ENCODE results near the gene KLK8. TPM values are rescaled to one million over a fixed set of nuclear protein-coding genes. Genes with fewer than 3 reads are reported as not detected.
"Not testable (repeated sequence)": the region's sequence is repeated elsewhere in the genome, so short reads cannot be mapped to it uniquely, and the experiment has no call there.

The KLK8 gene
- total RNA-seq, 1 donor from 2014 or later: not detected

- H3K9me3 Mint-ChIP-seq (ENCODE audit: unreplicated experiment): no peaks in the 10 kb centered on the region
- H3K27ac Mint-ChIP-seq (ENCODE audit: unreplicated experiment): no peak overlapping the region
- H3K4me1 Mint-ChIP-seq (ENCODE audit: low read depth, unreplicated experiment): no peaks in the 10 kb centered on the region
- H3K36me3 Mint-ChIP-seq (ENCODE audit: unreplicated experiment): no peaks in the 10 kb centered on the region
- H3K27me3 Mint-ChIP-seq (ENCODE audit: unreplicated experiment): peaks cover 10% of the 10 kb centered on the region
- no peak for TF ChIP-seq CTCF (IDR thresholded peaks at IDR 0.05; ENCODE audit: partially characterized antibody, unreplicated experiment)
- no peak for DNase-seq
- no peak overlapping the region for H3K4me3 Mint-ChIP-seq (ENCODE audit: unreplicated experiment)
Measured at GRCh38 chr19:50975766-50976165, 25.6 kb downstream of the KLK8 start.

GRCh38 chr19:50974702-50975556 is 26.5 kb downstream of the KLK8 start:
- Mint-ChIP-seq H3K4me1 (ENCODE audit: low read depth, unreplicated experiment) (no peaks in the 10 kb centered on the region), H3K9me3 (ENCODE audit: unreplicated experiment) (no peaks in the 10 kb centered on the region), H3K36me3 (ENCODE audit: unreplicated experiment) (no peaks in the 10 kb centered on the region), H3K4me3 (ENCODE audit: unreplicated experiment) (no peak overlapping the region), H3K27ac (ENCODE audit: unreplicated experiment) (no peak overlapping the region), H3K27me3 (ENCODE audit: unreplicated experiment) (peaks cover 8% of the 10 kb centered on the region)
- DNase-seq: no peak
- no peak for TF ChIP-seq CTCF (IDR thresholded peaks at IDR 0.05; ENCODE audit: partially characterized antibody, unreplicated experiment)

- Mint-ChIP-seq H3K4me3 (ENCODE audit: unreplicated experiment) (no peak overlapping the region), H3K4me1 (ENCODE audit: low read depth, unreplicated experiment) (peaks cover 2% of the 10 kb centered on the region), H3K27me3 (ENCODE audit: unreplicated experiment) (peaks cover 8% of the 10 kb centered on the region), H3K27ac (ENCODE audit: unreplicated experiment) (no peak overlapping the region), H3K36me3 (ENCODE audit: unreplicated experiment) (no peaks in the 10 kb centered on the region), H3K9me3 (ENCODE audit: unreplicated experiment) (no peaks in the 10 kb centered on the region)
- TF ChIP-seq CTCF (IDR thresholded peaks at IDR 0.05; ENCODE audit: partially characterized antibody, unreplicated experiment): no peak
- DNase-seq: no peak
Measured at GRCh38 chr19:50972795-50973376, 28.5 kb downstream of the KLK8 start.

GRCh38 chr19:50969810-50970209 is 31.6 kb downstream of the KLK8 start:
- not testable (repeated sequence) for H3K36me3 Mint-ChIP-seq (ENCODE audit: unreplicated experiment); H3K9me3 Mint-ChIP-seq (ENCODE audit: unreplicated experiment); DNase-seq; H3K4me1 Mint-ChIP-seq (ENCODE audit: low read depth, unreplicated experiment); H3K27me3 Mint-ChIP-seq (ENCODE audit: unreplicated experiment); H3K27ac Mint-ChIP-seq (ENCODE audit: unreplicated experiment)
- peak overlapping the region; percentile 28 for H3K4me3 Mint-ChIP-seq (ENCODE audit: unreplicated experiment)

GRCh38 chr19:50969413-50969760 is 32.0 kb downstream of the KLK8 start, which contains the start of gene KLK6:
Gene KLK6 (minus strand): TSS chr19:50969591. CDS start chr19:50968104, 1,487 bp downstream.
- TF ChIP-seq CTCF (IDR thresholded peaks at IDR 0.05; ENCODE audit: partially characterized antibody, unreplicated experiment): no peak
- no peak within 1 kb of the TSS for H3K27ac Mint-ChIP-seq (ENCODE audit: unreplicated experiment)
- H3K4me3 Mint-ChIP-seq (ENCODE audit: unreplicated experiment): peak within 1 kb of the TSS; percentile 28
- peaks cover 2% of the 10 kb centered on the region for H3K4me1 Mint-ChIP-seq (ENCODE audit: low read depth, unreplicated experiment)
- H3K36me3 Mint-ChIP-seq (ENCODE audit: unreplicated experiment): no peaks in the 10 kb centered on the region
- no peaks in the 10 kb centered on the region for H3K9me3 Mint-ChIP-seq (ENCODE audit: unreplicated experiment)
- no peak for DNase-seq
- H3K27me3 Mint-ChIP-seq (ENCODE audit: unreplicated experiment): peaks cover 6% of the 10 kb centered on the region

All from glutamatergic neuron (in vitro differentiated cells).